ENCODE results near the gene PLXNB1.

The PLXNB1 gene

DNA sequence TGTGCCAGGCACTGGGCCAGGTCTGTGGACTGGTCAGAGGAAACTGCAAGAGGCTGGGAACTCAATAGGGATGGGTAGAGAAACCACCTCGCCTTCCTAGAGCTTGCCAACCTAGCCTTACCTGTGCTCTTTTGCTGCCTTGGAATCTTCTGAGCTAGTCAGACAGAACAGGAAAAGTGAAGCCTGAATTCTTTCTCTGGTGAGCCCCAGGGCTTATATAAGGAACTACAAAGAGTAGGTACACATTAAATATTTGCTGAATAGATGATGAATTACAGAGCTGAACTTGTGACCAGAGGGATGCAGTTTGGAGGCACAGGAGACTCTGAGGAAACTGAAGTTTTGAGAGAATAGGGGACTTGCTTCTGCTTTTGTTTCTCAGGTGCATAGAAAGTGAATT is 73.5 kb downstream of the PLXNB1 start:
- DNase-seq: no peak

DNA sequence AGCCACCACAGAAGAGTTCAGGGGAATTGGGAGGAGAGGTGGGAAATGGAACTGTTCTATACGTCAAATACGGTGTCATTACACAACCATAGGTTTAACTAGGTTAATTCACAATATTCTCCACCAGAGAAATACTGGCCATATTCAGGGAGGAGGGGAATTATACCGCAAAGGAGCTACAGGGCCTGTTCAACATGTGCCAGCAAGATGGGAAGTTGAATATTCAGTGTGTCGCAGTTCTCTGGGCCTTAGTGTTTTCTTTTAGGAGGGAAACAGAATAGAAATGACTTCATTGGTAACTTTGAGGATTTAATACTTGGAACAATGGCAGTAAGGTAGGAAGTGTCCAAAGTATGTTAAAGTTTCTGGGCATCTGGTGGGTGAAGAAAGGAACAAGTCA is 75.9 kb downstream of the PLXNB1 start:
- no peak for DNase-seq

Measured in NCI-H1048 (cell line).